Hematopoietic multipotent progenitor cell treated with erythropoietin and hydrocortisone succinate and interleukin-3 and kit ligand, for 8 days (in vitro differentiated cells): ENCODE results near the gene RNASE9.
"Not testable (repeated sequence)": the region's sequence is repeated elsewhere in the genome, so short reads cannot be mapped to it uniquely, and the experiment has no call there.

Experiments
- DNase-seq: peaks from one replicate; pipeline ENCODE4 v3.0.0-alpha.2; 2015

Gene RNASE9

GRCh38 chr14:20560961-20561360 is at the start of gene RNASE9:
RNASE9 (minus strand) TSS chr14:20561047.
- DNase-seq: no peak

- DNase-seq: peak; percentile 90
Observed at GRCh38 chr14:20610002-20610765, 49.3 kb upstream of the RNASE9 start.

- DNase-seq: peak; percentile 96
Observed at GRCh38 chr14:20609215-20610001, 48.6 kb upstream of the RNASE9 start.

- DNase-seq: no peak
Observed at GRCh38 chr14:20608383-20609110, 47.7 kb upstream of the RNASE9 start.

- no peak for DNase-seq
Observed at GRCh38 chr14:20607617-20608016, 46.8 kb upstream of the RNASE9 start.

- no peak for DNase-seq
Observed at GRCh38 chr14:20606902-20607242, 46.0 kb upstream of the RNASE9 start.

GRCh38 chr14:20606190-20606901 is 45.5 kb upstream of the RNASE9 start:
- peak; percentile 62 for DNase-seq

GRCh38 chr14:20603813-20604690 is 43.2 kb upstream of the RNASE9 start:
- no peak for DNase-seq

GRCh38 chr14:20602583-20602982 is 41.7 kb upstream of the RNASE9 start:
- DNase-seq: no peak

GRCh38 chr14:20601522-20601921 is 40.7 kb upstream of the RNASE9 start:
- no peak for DNase-seq

- DNase-seq: no peak
Observed at GRCh38 chr14:20597108-20597507, 36.3 kb upstream of the RNASE9 start.

GRCh38 chr14:20595726-20596125 is 34.9 kb upstream of the RNASE9 start:
- DNase-seq: not testable (repeated sequence)

GRCh38 chr14:20592574-20592973 is 31.7 kb upstream of the RNASE9 start:
- no peak for DNase-seq

- no peak for DNase-seq
Observed at GRCh38 chr14:20591235-20591634, 30.4 kb upstream of the RNASE9 start, which contains the start of gene RNASE12. RNASE12 (minus strand) TSS chr14:20591376; CDS start chr14:20590723, 653 bp downstream.

- DNase-seq: no peak
Observed at GRCh38 chr14:20587489-20588154, 26.8 kb upstream of the RNASE9 start, which contains the start of gene RNASE11. RNASE11 (minus strand) TSS chr14:20588001.

GRCh38 chr14:20583908-20584307 is 23.1 kb upstream of the RNASE9 start:
- no peak for DNase-seq

- no peak for DNase-seq
Observed at GRCh38 chr14:20583142-20583541, 22.3 kb upstream of the RNASE9 start.

- DNase-seq: no peak
Observed at GRCh38 chr14:20580242-20580641, 19.4 kb upstream of the RNASE9 start.

- no peak for DNase-seq
Observed at GRCh38 chr14:20578784-20579502, 18.1 kb upstream of the RNASE9 start.

- DNase-seq: no peak
Observed at GRCh38 chr14:20578325-20578724, 17.5 kb upstream of the RNASE9 start.
